Right lobe of liver (tissue), 4 donors: ENCODE measurements around the gene HACE1.

ENCODE experiments used
- POLR2A ChIP-seq: fragments of 450-650 bp; IDR thresholded peaks from one replicate; pipeline ENCODE4 v1.6.1; 2017; ENCODE audit warnings: antibody characterized with exemption, mild to moderate bottlenecking
- TF ChIP-seq, protein P1 (sequence below), 4 donors: fragments of 200-600 bp in 3 of 4; fragments of 450-650 bp in 1 of 4; IDR thresholded peaks; one replicate each; pipeline versions ENCODE4 v1.5.1 to v1.8.0; 2016 to 2022; ENCODE audit warnings: antibody characterized with exemption in 4 of 4, mild to moderate bottlenecking in 2 of 4
- donor health status: DM: no; HTN: no; CAD: no.
- donor health status: DM: no; HTN: no; CAD: no.
- donor health status: DM: no; HTN: yes; CAD: no.

DNA sequence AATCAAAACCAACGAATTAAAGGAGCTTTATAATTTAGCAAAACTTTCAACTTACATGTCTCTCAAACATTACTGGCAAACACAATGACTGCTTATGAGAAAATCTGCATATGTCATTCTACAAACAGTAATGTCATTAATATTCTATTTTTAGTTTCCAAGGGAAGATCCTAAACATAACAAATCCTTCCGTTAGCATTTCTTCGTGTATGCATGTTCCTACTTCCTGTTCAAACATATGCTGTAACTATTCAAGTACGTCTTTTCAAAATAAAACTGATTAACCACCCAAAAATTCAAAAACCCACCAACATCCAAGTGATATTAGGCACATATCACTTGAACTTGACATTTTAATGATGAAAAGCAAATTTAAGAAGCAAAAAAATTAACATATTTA, 131.3 kb downstream of the HACE1 start:
- TF ChIP-seq, protein P1, sequence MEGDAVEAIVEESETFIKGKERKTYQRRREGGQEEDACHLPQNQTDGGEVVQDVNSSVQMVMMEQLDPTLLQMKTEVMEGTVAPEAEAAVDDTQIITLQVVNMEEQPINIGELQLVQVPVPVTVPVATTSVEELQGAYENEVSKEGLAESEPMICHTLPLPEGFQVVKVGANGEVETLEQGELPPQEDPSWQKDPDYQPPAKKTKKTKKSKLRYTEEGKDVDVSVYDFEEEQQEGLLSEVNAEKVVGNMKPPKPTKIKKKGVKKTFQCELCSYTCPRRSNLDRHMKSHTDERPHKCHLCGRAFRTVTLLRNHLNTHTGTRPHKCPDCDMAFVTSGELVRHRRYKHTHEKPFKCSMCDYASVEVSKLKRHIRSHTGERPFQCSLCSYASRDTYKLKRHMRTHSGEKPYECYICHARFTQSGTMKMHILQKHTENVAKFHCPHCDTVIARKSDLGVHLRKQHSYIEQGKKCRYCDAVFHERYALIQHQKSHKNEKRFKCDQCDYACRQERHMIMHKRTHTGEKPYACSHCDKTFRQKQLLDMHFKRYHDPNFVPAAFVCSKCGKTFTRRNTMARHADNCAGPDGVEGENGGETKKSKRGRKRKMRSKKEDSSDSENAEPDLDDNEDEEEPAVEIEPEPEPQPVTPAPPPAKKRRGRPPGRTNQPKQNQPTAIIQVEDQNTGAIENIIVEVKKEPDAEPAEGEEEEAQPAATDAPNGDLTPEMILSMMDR (IDR thresholded peaks at IDR 0.05) = no peak
- TF ChIP-seq POLR2A = no peak
